Hepatocyte (in vitro differentiated cells): ENCODE data around the gene GOLGA7B.

ENCODE experiments used
- EZH2 ChIP-seq: fragments of 200-600 bp; sonication (generic); IDR thresholded peaks from 2 replicates; pipeline ENCODE4 v1.6.1; 2016; ENCODE audit warnings: antibody characterized with exemption, mild to moderate bottlenecking, borderline replicate concordance
- TF ChIP-seq, protein P1 (sequence below): fragments of 200-600 bp; sonication (generic); IDR thresholded peaks from 2 replicates; pipeline ENCODE4 v1.5.1; 2016; ENCODE audit warnings: antibody characterized with exemption, mild to moderate bottlenecking; ENCODE audit not compliant: poor library complexity

DNA sequence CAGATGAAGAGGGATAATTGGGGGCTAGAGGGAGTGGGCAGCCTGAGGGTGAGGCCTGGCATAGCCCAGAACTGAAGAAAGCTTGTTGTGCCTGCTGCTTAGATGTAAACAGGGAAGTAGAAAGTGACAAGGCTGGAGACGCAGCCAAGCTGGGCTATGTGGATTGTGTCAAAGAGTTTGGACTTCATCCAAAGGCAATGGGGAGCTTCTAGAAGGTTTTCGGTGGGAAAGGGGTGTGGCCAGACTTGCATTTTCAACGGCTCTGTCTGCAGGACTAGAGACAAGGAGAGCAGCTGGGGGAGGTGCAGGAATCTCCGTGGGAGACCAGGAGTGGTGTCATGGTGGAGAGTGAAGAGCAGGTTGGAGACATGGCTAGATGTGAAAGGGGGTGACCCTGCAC lies 48.8 kb downstream of the GOLGA7B start:
- TF ChIP-seq, protein P1, sequence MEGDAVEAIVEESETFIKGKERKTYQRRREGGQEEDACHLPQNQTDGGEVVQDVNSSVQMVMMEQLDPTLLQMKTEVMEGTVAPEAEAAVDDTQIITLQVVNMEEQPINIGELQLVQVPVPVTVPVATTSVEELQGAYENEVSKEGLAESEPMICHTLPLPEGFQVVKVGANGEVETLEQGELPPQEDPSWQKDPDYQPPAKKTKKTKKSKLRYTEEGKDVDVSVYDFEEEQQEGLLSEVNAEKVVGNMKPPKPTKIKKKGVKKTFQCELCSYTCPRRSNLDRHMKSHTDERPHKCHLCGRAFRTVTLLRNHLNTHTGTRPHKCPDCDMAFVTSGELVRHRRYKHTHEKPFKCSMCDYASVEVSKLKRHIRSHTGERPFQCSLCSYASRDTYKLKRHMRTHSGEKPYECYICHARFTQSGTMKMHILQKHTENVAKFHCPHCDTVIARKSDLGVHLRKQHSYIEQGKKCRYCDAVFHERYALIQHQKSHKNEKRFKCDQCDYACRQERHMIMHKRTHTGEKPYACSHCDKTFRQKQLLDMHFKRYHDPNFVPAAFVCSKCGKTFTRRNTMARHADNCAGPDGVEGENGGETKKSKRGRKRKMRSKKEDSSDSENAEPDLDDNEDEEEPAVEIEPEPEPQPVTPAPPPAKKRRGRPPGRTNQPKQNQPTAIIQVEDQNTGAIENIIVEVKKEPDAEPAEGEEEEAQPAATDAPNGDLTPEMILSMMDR, result no peak
- TF ChIP-seq EZH2, result no peak
